HepG2 (cell line): ENCODE data around the gene SUPT6H. TPM values are rescaled to one million over a fixed set of nuclear protein-coding genes. Genes with fewer than 3 reads are reported as not detected.

Source experiments
- AGO2 ChIP-seq: fragments of 200-400 bp; formaldehyde crosslinking; optimal IDR thresholded peaks from 2 replicates; pipeline ENCODE3; 2017; ENCODE audit warnings: mild to moderate bottlenecking, low read depth, low read length, moderate library complexity
- HNRNPUL1 ChIP-seq: fragments of 200-400 bp; formaldehyde crosslinking; IDR thresholded peaks from 2 replicates; pipeline ENCODE4 v1.6.1; 2017; ENCODE audit warnings: low read depth, mild to moderate bottlenecking, low read length, moderate library complexity
- KAT7 ChIP-seq: IDR thresholded peaks from 2 replicates; pipeline ENCODE4 v1.6.1; 2018; ENCODE audit warnings: borderline replicate concordance, missing compliant biosample characterization
- MED8 ChIP-seq: sonication (generic); formaldehyde crosslinking; IDR thresholded peaks from 2 replicates; pipeline ENCODE4 v1.8.1; 2023; ENCODE audit warnings: mild to moderate bottlenecking, missing genetic modification reagents; ENCODE audit not compliant: insufficient replicate concordance
- SKI ChIP-seq: fragments of 450-650 bp; IDR thresholded peaks from one replicate; pipeline ENCODE4 v1.6.1; 2018; ENCODE audit warnings: mild to moderate bottlenecking; ENCODE audit not compliant: partially characterized antibody
- TCF7 ChIP-seq: sonication (generic); IDR thresholded peaks from 2 replicates; pipeline ENCODE4 v1.6.1; 2016; ENCODE audit warnings: antibody characterized with exemption, low read depth
- USF2 ChIP-seq, 2 experiments: sonication (generic) in 1 of 2; formaldehyde crosslinking in 1 of 2; IDR thresholded peaks; 2 replicates each; pipeline versions ENCODE4 v1.5.1 to v1.6.1; 2011 to 2020; ENCODE audit warnings: borderline replicate concordance in 1 of 2, low read depth in 1 of 2, low read length in 1 of 2, mild to moderate bottlenecking in 1 of 2, missing genetic modification reagents in 1 of 2, moderate library complexity in 1 of 2
- ZBTB37 ChIP-seq: sonication (generic); formaldehyde crosslinking; IDR thresholded peaks from 2 replicates; pipeline ENCODE4 v1.4.0; 2020; ENCODE audit warnings: mild to moderate bottlenecking, missing genetic modification reagents
- ZNF225 ChIP-seq: sonication (generic); formaldehyde crosslinking; IDR thresholded peaks from 2 replicates; pipeline ENCODE4 v1.4.0; 2020; ENCODE audit warnings: mild to moderate bottlenecking, missing genetic modification reagents
- ZNF274 ChIP-seq: sonication (generic); formaldehyde crosslinking; IDR thresholded peaks from 2 replicates; pipeline ENCODE4 v1.5.1; 2020; ENCODE audit warnings: mild to moderate bottlenecking, missing genetic modification reagents
- ZNF709 ChIP-seq: sonication (generic); formaldehyde crosslinking; IDR thresholded peaks from 2 replicates; pipeline ENCODE4 v1.5.0; 2020; ENCODE audit warnings: mild to moderate bottlenecking, missing genetic modification reagents
- ZNF775 ChIP-seq: sonication (generic); formaldehyde crosslinking; IDR thresholded peaks from 2 replicates; pipeline ENCODE4 v1.4.0; 2020; ENCODE audit warnings: missing genetic modification reagents, mild to moderate bottlenecking, moderate library complexity, borderline replicate concordance
- ZNF83 ChIP-seq: sonication (generic); formaldehyde crosslinking; IDR thresholded peaks from 2 replicates; pipeline ENCODE4 v1.4.0; 2020; ENCODE audit warnings: missing genetic modification reagents, mild to moderate bottlenecking, borderline replicate concordance
- polyA plus RNA-seq, 8 experiments: library from polyadenylated mRNA; depleted of rRNA in 3 of 8; stranded (reverse) in 7 of 8; unstranded in 1 of 8; fragments of >200 nt; fragmentation: Illumina TruSeq in 4 of 8; extraction: Trizol in 4 of 8; gene quantifications; 2 replicates each; pipeline versions ENCODE4 v1.2.1 to v1.2.3, GENCODE V29; 2011 to 2016; ENCODE audit warnings: low read depth in 4 of 8, missing spikeins in 1 of 8, mixed read lengths in 1 of 8; ENCODE audit not compliant: insufficient read depth in 1 of 8
- total RNA-seq, 5 experiments: library from RNA; depleted of rRNA; stranded (reverse); fragments of >200 nt; fragmentation: Illumina TruSeq; extraction: Trizol; gene quantifications; 2 replicates each; pipeline ENCODE4 v1.2.3, GENCODE V29; 2016; ENCODE audit warnings: low read depth in 1 of 5
- TF ChIP-seq, protein P1 (sequence below): sonication (generic); formaldehyde crosslinking; IDR thresholded peaks from 2 replicates; pipeline ENCODE4 v1.4.0; 2020; ENCODE audit warnings: missing genetic modification reagents
- TF ChIP-seq, protein P2 (sequence below): sonication (generic); formaldehyde crosslinking; IDR thresholded peaks from 2 replicates; pipeline ENCODE4 v1.9.0; 2021; ENCODE audit warnings: missing genetic modification reagents, borderline replicate concordance

SUPT6H gene
- total and polyA plus RNA-seq, 2 of the 13 experiments (the other 11 are each of a cell fraction or from before 2014, with no cell fraction given): 32.7 to 39.9 TPM

- TF ChIP-seq ZNF225: no peak
- no peak for TF ChIP-seq SKI
- TF ChIP-seq USF2 (IDR thresholded peaks at IDR 0.05; ENCODE audit: low read depth, low read length): no peak
- no peak for TF ChIP-seq USF2 (CRISPR knock-in tag; IDR thresholded peaks at IDR 0.05; ENCODE audit: borderline replicate concordance)
- TF ChIP-seq ZNF709 (CRISPR knock-in tag): no peak
- no peak for TF ChIP-seq ZNF775 (CRISPR knock-in tag)
- TF ChIP-seq, protein P1, sequence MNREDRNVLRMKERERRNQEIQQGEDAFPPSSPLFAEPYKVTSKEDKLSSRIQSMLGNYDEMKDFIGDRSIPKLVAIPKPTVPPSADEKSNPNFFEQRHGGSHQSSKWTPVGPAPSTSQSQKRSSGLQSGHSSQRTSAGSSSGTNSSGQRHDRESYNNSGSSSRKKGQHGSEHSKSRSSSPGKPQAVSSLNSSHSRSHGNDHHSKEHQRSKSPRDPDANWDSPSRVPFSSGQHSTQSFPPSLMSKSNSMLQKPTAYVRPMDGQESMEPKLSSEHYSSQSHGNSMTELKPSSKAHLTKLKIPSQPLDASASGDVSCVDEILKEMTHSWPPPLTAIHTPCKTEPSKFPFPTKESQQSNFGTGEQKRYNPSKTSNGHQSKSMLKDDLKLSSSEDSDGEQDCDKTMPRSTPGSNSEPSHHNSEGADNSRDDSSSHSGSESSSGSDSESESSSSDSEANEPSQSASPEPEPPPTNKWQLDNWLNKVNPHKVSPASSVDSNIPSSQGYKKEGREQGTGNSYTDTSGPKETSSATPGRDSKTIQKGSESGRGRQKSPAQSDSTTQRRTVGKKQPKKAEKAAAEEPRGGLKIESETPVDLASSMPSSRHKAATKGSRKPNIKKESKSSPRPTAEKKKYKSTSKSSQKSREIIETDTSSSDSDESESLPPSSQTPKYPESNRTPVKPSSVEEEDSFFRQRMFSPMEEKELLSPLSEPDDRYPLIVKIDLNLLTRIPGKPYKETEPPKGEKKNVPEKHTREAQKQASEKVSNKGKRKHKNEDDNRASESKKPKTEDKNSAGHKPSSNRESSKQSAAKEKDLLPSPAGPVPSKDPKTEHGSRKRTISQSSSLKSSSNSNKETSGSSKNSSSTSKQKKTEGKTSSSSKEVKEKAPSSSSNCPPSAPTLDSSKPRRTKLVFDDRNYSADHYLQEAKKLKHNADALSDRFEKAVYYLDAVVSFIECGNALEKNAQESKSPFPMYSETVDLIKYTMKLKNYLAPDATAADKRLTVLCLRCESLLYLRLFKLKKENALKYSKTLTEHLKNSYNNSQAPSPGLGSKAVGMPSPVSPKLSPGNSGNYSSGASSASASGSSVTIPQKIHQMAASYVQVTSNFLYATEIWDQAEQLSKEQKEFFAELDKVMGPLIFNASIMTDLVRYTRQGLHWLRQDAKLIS (CRISPR knock-in tag): peak; percentile 83; the same call in 1 of the 2 replicates
- TF ChIP-seq HNRNPUL1: no peak
- no peak for TF ChIP-seq ZBTB37 (CRISPR knock-in tag)
- TF ChIP-seq, protein P2, sequence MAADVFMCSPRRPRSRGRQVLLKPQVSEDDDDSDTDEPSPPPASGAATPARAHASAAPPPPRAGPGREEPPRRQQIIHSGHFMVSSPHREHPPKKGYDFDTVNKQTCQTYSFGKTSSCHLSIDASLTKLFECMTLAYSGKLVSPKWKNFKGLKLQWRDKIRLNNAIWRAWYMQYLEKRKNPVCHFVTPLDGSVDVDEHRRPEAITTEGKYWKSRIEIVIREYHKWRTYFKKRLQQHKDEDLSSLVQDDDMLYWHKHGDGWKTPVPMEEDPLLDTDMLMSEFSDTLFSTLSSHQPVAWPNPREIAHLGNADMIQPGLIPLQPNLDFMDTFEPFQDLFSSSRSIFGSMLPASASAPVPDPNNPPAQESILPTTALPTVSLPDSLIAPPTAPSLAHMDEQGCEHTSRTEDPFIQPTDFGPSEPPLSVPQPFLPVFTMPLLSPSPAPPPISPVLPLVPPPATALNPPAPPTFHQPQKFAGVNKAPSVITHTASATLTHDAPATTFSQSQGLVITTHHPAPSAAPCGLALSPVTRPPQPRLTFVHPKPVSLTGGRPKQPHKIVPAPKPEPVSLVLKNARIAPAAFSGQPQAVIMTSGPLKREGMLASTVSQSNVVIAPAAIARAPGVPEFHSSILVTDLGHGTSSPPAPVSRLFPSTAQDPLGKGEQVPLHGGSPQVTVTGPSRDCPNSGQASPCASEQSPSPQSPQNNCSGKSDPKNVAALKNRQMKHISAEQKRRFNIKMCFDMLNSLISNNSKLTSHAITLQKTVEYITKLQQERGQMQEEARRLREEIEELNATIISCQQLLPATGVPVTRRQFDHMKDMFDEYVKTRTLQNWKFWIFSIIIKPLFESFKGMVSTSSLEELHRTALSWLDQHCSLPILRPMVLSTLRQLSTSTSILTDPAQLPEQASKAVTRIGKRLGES (CRISPR knock-in tag): no peak
- TF ChIP-seq MED8 (CRISPR knock-in tag): no peak
- TF ChIP-seq KAT7 (CRISPR knock-in tag): no peak
- 0 out of 2 replicates have a peak, but pooled peaks have one; percentile 1 for TF ChIP-seq ZNF83 (CRISPR knock-in tag)
- TF ChIP-seq ZNF274 (CRISPR knock-in tag): no peak
- no peak for TF ChIP-seq TCF7
- peak; percentile 88 for TF ChIP-seq AGO2
These were observed 83.2 kb downstream of the SUPT6H start (continued) for GRCh38 chr17:28744972-28745785.
